Forelimb muscle (tissue), 1 donor: Measurements from ENCODE around the gene GBP7. TPM values are rescaled to one million over a fixed set of nuclear protein-coding genes. Genes with fewer than 3 reads are reported as not detected.

Experiments
- DNase-seq: peaks from one replicate; pipeline ENCODE4 v3.0.0-alpha.2; 2013; ENCODE audit warnings: low read depth
- polyA plus RNA-seq: library from polyadenylated mRNA; unstranded; fragments of 120-200 nt; gene quantifications from one replicate; pipeline ENCODE4 v1.2.1, GENCODE V29; 2013; ENCODE audit not compliant: insufficient read length

The GBP7 gene
- polyA plus RNA-seq, 1 donor, result not detected

- DNase-seq, result no peak
Measured at GRCh38 chr1:89121641-89122040, 54.2 kb downstream of the GBP7 start.

- no peak for DNase-seq
Measured at GRCh38 chr1:89114662-89115061, 61.1 kb downstream of the GBP7 start.

GRCh38 chr1:89112871-89113613 lies 62.8 kb downstream of the GBP7 start:
- no peak for DNase-seq

GRCh38 chr1:89104687-89105086 lies 71.1 kb downstream of the GBP7 start:
- no peak for DNase-seq

- no peak for DNase-seq
Measured at GRCh38 chr1:89104147-89104546, 71.7 kb downstream of the GBP7 start.

- DNase-seq, result no peak
Measured at GRCh38 chr1:89102021-89102420, 73.8 kb downstream of the GBP7 start.

- no peak for DNase-seq
Measured at GRCh38 chr1:89100412-89100811, 75.4 kb downstream of the GBP7 start.

- DNase-seq, result no peak
Measured at GRCh38 chr1:89098857-89099256, 76.9 kb downstream of the GBP7 start.

GRCh38 chr1:89095737-89096136 lies 80.1 kb downstream of the GBP7 start:
- DNase-seq, result no peak

- no peak for DNase-seq
Measured at GRCh38 chr1:89089962-89090361, 85.8 kb downstream of the GBP7 start.

GRCh38 chr1:89088572-89088971 lies 87.2 kb downstream of the GBP7 start:
- DNase-seq, result no peak

GRCh38 chr1:89087241-89087640 lies 88.6 kb downstream of the GBP7 start:
- DNase-seq, result no peak

- no peak for DNase-seq
Measured at GRCh38 chr1:89085781-89086180, 90.0 kb downstream of the GBP7 start.

Other genes starting within 250 kb of the GBP7 start
- 11.1 TPM for gene KYAT3, start 183.4 kb downstream of the GBP7 start, polyA plus RNA-seq
- 11.4 TPM for gene RBMXL1, start 183.4 kb downstream of the GBP7 start, polyA plus RNA-seq
- 2.5 TPM for gene GBP3, start 153.1 kb downstream of the GBP7 start, polyA plus RNA-seq
- gene GBP1, start 110.8 kb downstream of the GBP7 start, polyA plus RNA-seq, result 4.1 TPM
- 0.63 TPM for gene GBP2, start 49.9 kb downstream of the GBP7 start, polyA plus RNA-seq
- 4.9 TPM for gene GBP4, start 22.9 kb upstream of the GBP7 start, polyA plus RNA-seq
- 0.85 TPM for gene GBP5, start 96.9 kb upstream of the GBP7 start, polyA plus RNA-seq
- not detected for gene GBP6, start 188.1 kb upstream of the GBP7 start, polyA plus RNA-seq